Caco-2 (cell line): ENCODE measurements around the gene SCAMP4. TPM values are rescaled to one million over a fixed set of nuclear protein-coding genes. Genes with fewer than 3 reads are reported as not detected.

Experiments
- BruUV-seq: library from RNA; stranded (reverse); fragments of 400-500 nt; replicated peaks from 2 replicates; lab custom pipeline; 2021; lab: Mats Ljungman, UMichigan
- CTCF ChIA-PET: fragments of 300-600 bp; sonication (Branson Sonifier 250); formaldehyde crosslinking; loops from one replicate; lab custom pipeline; 2022; ENCODE audit warnings: antibody characterized with exemption; lab: Charles Lee
- POLR2A ChIA-PET: fragments of 300-600 bp; sonication (Branson Sonifier 250); formaldehyde crosslinking; loops from one replicate; lab custom pipeline; 2022; ENCODE audit warnings: antibody characterized with exemption; lab: Charles Lee
- DNase-seq, 2 experiments: peaks; one replicate each; pipeline versions ENCODE4 v3.0.0 to v3.0.0-alpha.2; 2020 to 2022
- H3K27me3 ChIP-seq: replicated peaks from 2 replicates; pipeline ENCODE4 v1.6.0; 2011; ENCODE audit warnings: low read length; ENCODE audit not compliant: control insufficient read depth, insufficient read depth
- H3K36me3 ChIP-seq: 2 replicates; pipeline ENCODE4 v1.5.1; 2011; ENCODE audit warnings: low read length; ENCODE audit not compliant: control insufficient read depth, insufficient read depth
- H3K4me1 ChIP-seq: fragments of 250-450 bp; sonication (Bioruptor Pico); 2 replicates; pipeline ENCODE4 v1.5.1; 2020; ENCODE audit warnings: mild to moderate bottlenecking
- H3K4me3 ChIP-seq: 2 replicates; pipeline ENCODE4 v1.5.1; 2011; ENCODE audit warnings: low read depth, mild to moderate bottlenecking, control low read depth, low read length
- H3K9me3 ChIP-seq: fragments of 250-450 bp; sonication (Bioruptor Pico); 2 replicates; pipeline ENCODE4 v1.5.1; 2020; ENCODE audit warnings: mild to moderate bottlenecking, moderate library complexity
- H3K27ac Mint-ChIP-seq: one replicate; pipeline ENCODE4 v1.8.0; 2022; ENCODE audit warnings: mixed read lengths; ENCODE audit not compliant: unreplicated experiment
- H3K27me3 Mint-ChIP-seq: one replicate; pipeline ENCODE4 v1.8.0; 2022; ENCODE audit warnings: mixed read lengths; ENCODE audit not compliant: insufficient read depth, unreplicated experiment
- H3K36me3 Mint-ChIP-seq: one replicate; pipeline ENCODE4 v1.8.0; 2022; ENCODE audit warnings: mild to moderate bottlenecking, mixed read lengths; ENCODE audit not compliant: insufficient read depth, unreplicated experiment
- H3K4me1 Mint-ChIP-seq: one replicate; pipeline ENCODE4 v1.8.0; 2022; ENCODE audit warnings: low read depth, mixed read lengths; ENCODE audit not compliant: unreplicated experiment
- H3K4me3 Mint-ChIP-seq: one replicate; pipeline ENCODE4 v1.8.0; 2022; ENCODE audit warnings: mild to moderate bottlenecking, moderate library complexity, mixed read lengths; ENCODE audit not compliant: unreplicated experiment
- H3K9me3 Mint-ChIP-seq: one replicate; pipeline ENCODE4 v1.8.0; 2022; ENCODE audit warnings: mixed read lengths; ENCODE audit not compliant: unreplicated experiment
- CTCF ChIP-seq, 2 experiments: fragments of 200-600 bp in 1 of 2; IDR thresholded peaks; 1 replicate in 1 of 2; 2 replicates in 1 of 2; pipeline versions ENCODE4 v1.5.1 to v1.8.0; 2011 to 2022; ENCODE audit warnings: antibody characterized with exemption in 1 of 2, control low read depth in 1 of 2, inconsistent platforms in 1 of 2, low read depth in 1 of 2, low read length in 1 of 2, mild to moderate bottlenecking in 1 of 2, moderate library complexity in 1 of 2; ENCODE audit not compliant: insufficient read depth in 1 of 2, severe bottlenecking in 1 of 2, unreplicated experiment in 1 of 2
- intact Hi-C: fragments of 100-400 bp; cut with micrococcal nuclease; formaldehyde crosslinking; loops from one replicate; pipeline ENCODE4 v1.10.0; 2022; ENCODE audit not compliant: unreplicated experiment
- total RNA-seq: library from RNA; stranded (reverse); gene quantifications from 2 replicates; pipeline ENCODE4 v1.2.3, GENCODE V29; 2022

Gene SCAMP4
- total RNA-seq, 1 experiment from 2014 or later, result 84.1 TPM

GRCh38 chr19:1914826-1915341, 9.7 kb downstream of the SCAMP4 start:
- no peak for DNase-seq
- intact Hi-C loops, result no loop called here
- no peak overlapping the region for H3K4me3 Mint-ChIP-seq
- no peak for TF ChIP-seq CTCF (IDR thresholded peaks at IDR 0.05; ENCODE audit: insufficient read depth in 1 of 2, low read depth in 1 of 2, low read length in 1 of 2, severe bottlenecking in 1 of 2, unreplicated experiment in 1 of 2)
- Histone ChIP-seq H3K9me3 (no peaks in the 10 kb centered on the region), H3K27me3 (no peaks in the 10 kb centered on the region), H3K4me1 (no peaks in the 10 kb centered on the region), H3K4me3 (no peak overlapping the region), H3K36me3 (peaks cover 4% of the 10 kb centered on the region; the same call in 1 of the 2 replicates)
- no peaks in the 10 kb centered on the region for H3K4me1 Mint-ChIP-seq
- no peak overlapping the region for H3K27ac Mint-ChIP-seq
- no peaks in the 10 kb centered on the region for H3K27me3 Mint-ChIP-seq
- peaks cover 52% of the 10 kb centered on the region for H3K36me3 Mint-ChIP-seq
- ChIA-PET CTCF (no interaction called here), POLR2A (interaction anchor here (0.5 kb wide), 1 partner anchor 182 kb away, joined by 3 read pairs; no protein-coding TSS in a partner anchor)
- no TSS peak for BruUV-seq
- no peaks in the 10 kb centered on the region for H3K9me3 Mint-ChIP-seq

- peaks cover 4% of the 10 kb centered on the region; the same call in 1 of the 2 replicates for H3K36me3 ChIP-seq
- TF ChIP-seq CTCF (IDR thresholded peaks at IDR 0.05; ENCODE audit: insufficient read depth in 1 of 2, low read depth in 1 of 2, low read length in 1 of 2, severe bottlenecking in 1 of 2, unreplicated experiment in 1 of 2), result no peak
- POLR2A ChIA-PET, result no interaction called here
- DNase-seq, result no peak
- CTCF ChIA-PET, result no interaction called here
- no peak overlapping the region for H3K27ac Mint-ChIP-seq
- no peak overlapping the region for H3K4me3 ChIP-seq
- no peaks in the 10 kb centered on the region for H3K27me3 ChIP-seq
- H3K4me1 Mint-ChIP-seq, result no peaks in the 10 kb centered on the region
- H3K4me3 Mint-ChIP-seq, result no peak overlapping the region
- no peaks in the 10 kb centered on the region for H3K9me3 ChIP-seq
- H3K4me1 ChIP-seq, result no peaks in the 10 kb centered on the region
- no TSS peak for BruUV-seq
- intact Hi-C loops, result no loop called here
- H3K27me3 Mint-ChIP-seq, result no peaks in the 10 kb centered on the region
- H3K9me3 Mint-ChIP-seq, result no peaks in the 10 kb centered on the region
- peaks cover 62% of the 10 kb centered on the region for H3K36me3 Mint-ChIP-seq
These were observed 11.9 kb downstream of the SCAMP4 start for GRCh38 chr19:1917146-1917545.

GRCh38 chr19:1917926-1918325, 12.7 kb downstream of the SCAMP4 start:
- intact Hi-C loops, result no loop called here
- TF ChIP-seq CTCF (IDR thresholded peaks at IDR 0.05; ENCODE audit: insufficient read depth in 1 of 2, low read depth in 1 of 2, low read length in 1 of 2, severe bottlenecking in 1 of 2, unreplicated experiment in 1 of 2), result no peak
- no peaks in the 10 kb centered on the region for H3K4me1 Mint-ChIP-seq
- BruUV-seq, result no TSS peak
- no peak overlapping the region for H3K27ac Mint-ChIP-seq
- peaks cover 59% of the 10 kb centered on the region for H3K36me3 Mint-ChIP-seq
- Histone ChIP-seq H3K4me3 (no peak overlapping the region), H3K36me3 (peaks cover 6% of the 10 kb centered on the region), H3K27me3 (no peaks in the 10 kb centered on the region), H3K9me3 (no peaks in the 10 kb centered on the region), H3K4me1 (no peaks in the 10 kb centered on the region)
- CTCF ChIA-PET, result no interaction called here
- POLR2A ChIA-PET, result no interaction called here
- no peak for DNase-seq
- H3K4me3 Mint-ChIP-seq, result no peak overlapping the region
- H3K9me3 Mint-ChIP-seq, result no peaks in the 10 kb centered on the region
- H3K27me3 Mint-ChIP-seq, result no peaks in the 10 kb centered on the region
